HG02970 (cell line): ENCODE results near the gene FPR2.

Experiments
- ATAC-seq: cut with Tn5 transposase; IDR thresholded peaks from one replicate; pipeline ENCODE4 v1.9.1; 2021; ENCODE audit warnings: mild to moderate bottlenecking, moderate library complexity, moderate number of reproducible peaks; ENCODE audit not compliant: unreplicated experiment, low FRiP score

FPR2 gene

GRCh38 chr19:51780270-51780669 is 19.3 kb downstream of the FPR2 start:
- no peak for ATAC-seq

GRCh38 chr19:51781999-51782398 is 21.0 kb downstream of the FPR2 start:
- ATAC-seq = no peak

- ATAC-seq = no peak
Observed at GRCh38 chr19:51783372-51783771, 22.4 kb downstream of the FPR2 start.

GRCh38 chr19:51784109-51784785 is 23.3 kb downstream of the FPR2 start:
- ATAC-seq = no peak

- no peak for ATAC-seq
Observed at GRCh38 chr19:51784922-51785690, 24.1 kb downstream of the FPR2 start.

GRCh38 chr19:51786646-51787494 is 25.9 kb downstream of the FPR2 start:
- no peak for ATAC-seq

GRCh38 chr19:51788029-51788428 is 27.0 kb downstream of the FPR2 start:
- no peak for ATAC-seq

GRCh38 chr19:51789061-51789795 is 28.2 kb downstream of the FPR2 start:
- ATAC-seq = no peak

GRCh38 chr19:51792932-51793331 is 32.0 kb downstream of the FPR2 start:
- no peak for ATAC-seq

GRCh38 chr19:51793994-51794393 is 33.0 kb downstream of the FPR2 start:
- no peak for ATAC-seq

- ATAC-seq = no peak
Observed at GRCh38 chr19:51794885-51795490, 34.0 kb downstream of the FPR2 start, which contains the start of gene FPR3. TSS of gene FPR3 (plus strand) at chr19:51795157. CDS start at chr19:51823749, 28,592 bp downstream.

GRCh38 chr19:51796195-51796679 is 35.3 kb downstream of the FPR2 start:
- no peak for ATAC-seq

GRCh38 chr19:51797480-51797879 is 36.5 kb downstream of the FPR2 start:
- no peak for ATAC-seq

GRCh38 chr19:51798062-51798461 is 37.1 kb downstream of the FPR2 start:
- ATAC-seq = no peak

- ATAC-seq = no peak
Observed at GRCh38 chr19:51799034-51799773, 38.2 kb downstream of the FPR2 start.

GRCh38 chr19:51799774-51800472 is 38.9 kb downstream of the FPR2 start:
- no peak for ATAC-seq

GRCh38 chr19:51800473-51801244 is 39.7 kb downstream of the FPR2 start:
- no peak for ATAC-seq

GRCh38 chr19:51802775-51803174 is 41.8 kb downstream of the FPR2 start:
- ATAC-seq = no peak
